ENCODE measurements around the gene LHPP.

The LHPP gene

DNA sequence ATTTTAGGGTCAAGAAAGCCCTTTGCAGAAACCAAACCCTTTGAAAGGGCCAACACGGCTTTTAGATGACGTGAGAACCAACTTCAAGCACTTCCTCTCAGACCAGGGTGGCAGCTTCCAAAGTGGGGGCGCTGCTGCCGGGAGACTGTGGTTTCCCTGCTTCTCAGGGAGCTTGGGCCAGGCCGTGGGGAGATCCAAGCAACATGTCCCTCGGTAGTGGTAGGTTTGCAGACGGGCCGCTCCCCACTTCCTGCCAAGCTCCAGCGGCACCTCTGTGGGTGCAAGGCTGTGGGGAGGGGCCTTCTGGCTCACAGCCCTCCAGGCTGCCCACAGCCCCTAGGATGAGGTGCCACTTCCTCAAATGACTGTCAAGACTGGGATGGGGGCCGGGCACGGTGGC is 150.1 kb downstream of the LHPP start:
- no peak for FAIRE-seq

DNA sequence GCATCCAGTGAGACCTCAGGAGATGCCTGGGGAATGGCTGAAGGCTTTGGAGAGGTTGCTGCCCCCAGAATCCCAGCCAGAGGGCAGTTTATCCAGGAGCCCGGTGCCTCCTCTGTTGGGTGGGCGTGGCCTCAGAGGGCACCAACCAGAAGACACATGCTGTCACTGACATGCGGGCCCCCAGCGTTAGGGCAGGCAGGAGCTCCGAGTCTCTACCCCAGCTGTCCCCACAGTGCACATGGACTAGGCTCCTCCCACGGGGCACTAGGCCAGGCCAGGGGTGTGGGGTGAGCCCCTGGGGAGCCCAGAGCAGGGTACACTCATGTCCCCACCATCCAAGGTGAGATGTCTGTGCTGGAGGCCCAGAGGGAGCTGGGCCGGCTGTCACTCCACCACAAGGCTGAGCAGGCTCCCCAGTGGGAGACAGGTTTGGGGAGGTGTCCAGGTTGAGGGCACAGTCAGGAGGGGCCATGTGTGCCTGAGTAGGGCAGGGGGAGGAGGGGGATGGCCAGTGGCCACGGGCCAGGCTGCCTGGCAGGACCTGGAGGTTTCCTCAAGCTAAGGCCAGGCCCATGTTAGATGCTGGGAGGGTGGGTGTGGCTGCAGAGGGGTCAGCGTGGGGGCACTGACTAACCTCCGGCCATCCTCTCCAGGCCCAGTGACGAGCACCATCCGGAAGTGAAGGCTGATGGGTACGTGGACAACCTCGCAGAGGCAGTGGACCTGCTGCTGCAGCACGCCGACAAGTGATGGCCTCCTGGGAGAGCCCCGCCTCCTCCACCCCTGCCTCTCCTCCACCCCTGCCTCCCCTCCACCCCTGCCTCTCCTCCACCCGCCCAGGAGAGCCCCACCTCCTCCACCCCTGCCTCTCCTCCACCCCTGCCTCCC is 151.2 kb downstream of the LHPP start:
- no peak for FAIRE-seq

GRCh38 chr10:124614003-124614659 is 152.5 kb downstream of the LHPP start:
- no peak for FAIRE-seq

DNA sequence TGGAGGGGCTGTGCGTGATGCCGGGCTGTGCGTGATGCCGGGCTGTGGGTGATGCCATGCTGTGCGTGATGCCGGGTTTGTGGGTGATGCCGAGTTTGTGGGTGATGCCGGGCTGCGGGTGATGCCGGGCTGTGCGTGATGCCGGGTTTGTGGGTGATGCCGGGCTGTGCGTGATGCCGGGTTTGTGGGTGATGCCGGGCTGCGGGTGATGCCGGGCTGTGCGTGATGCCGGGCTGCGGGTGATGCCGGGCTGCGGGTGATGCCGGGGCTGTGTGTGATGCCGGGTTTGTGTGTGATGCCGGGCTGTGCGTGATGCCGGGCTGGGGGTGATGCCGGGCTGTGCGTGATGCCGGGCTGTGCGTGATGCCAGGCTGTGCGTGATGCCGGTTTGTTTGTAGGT is 153.6 kb downstream of the LHPP start:
- FAIRE-seq = no peak

DNA sequence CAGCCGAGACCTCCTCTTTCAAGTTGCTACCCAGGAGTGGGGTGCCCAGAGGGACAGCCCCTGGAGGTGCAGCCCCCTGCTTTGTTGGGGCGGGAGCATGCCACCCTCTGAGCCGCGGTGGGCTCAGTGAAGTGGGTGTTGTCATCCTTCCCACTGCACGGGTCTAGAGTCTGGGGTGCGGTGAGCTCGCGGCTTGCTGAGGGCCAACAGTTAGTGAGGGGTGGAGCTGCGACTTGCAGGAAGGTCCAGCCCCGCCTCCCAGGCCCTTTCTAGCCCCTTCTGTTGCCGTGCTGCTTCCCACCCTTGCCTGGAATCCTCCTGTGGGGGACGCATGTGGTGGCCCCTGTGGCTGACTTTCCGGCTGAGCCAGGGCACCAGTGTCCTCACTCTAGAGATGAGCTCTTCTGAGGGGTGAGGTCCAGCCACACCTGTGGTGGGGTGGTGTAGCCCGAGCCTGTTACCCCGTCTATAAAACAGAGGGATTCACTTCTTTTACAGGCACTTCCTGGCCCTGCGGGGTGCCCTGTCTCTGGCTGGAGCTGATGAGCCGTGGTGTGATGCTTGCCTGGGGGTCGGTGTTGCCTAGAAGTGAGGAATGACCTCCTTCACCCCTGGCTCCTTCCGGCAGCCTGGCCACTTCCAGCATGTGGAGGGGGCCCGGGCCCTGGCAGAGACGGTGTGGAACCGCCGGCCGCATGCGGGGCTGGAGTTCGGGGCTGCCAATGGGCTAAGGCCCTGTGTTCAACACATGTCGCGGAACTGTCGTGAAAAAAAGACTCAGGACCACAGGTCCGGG is 154.6 kb downstream of the LHPP start:
- FAIRE-seq = no peak

GRCh38 chr10:124616836-124617130 is 155.2 kb downstream of the LHPP start:
- no peak for FAIRE-seq

GRCh38 chr10:124618470-124619073 is 156.9 kb downstream of the LHPP start:
- FAIRE-seq = no peak

- FAIRE-seq = no peak
These were observed 157.6 kb downstream of the LHPP start for GRCh38 chr10:124619195-124619594.

DNA sequence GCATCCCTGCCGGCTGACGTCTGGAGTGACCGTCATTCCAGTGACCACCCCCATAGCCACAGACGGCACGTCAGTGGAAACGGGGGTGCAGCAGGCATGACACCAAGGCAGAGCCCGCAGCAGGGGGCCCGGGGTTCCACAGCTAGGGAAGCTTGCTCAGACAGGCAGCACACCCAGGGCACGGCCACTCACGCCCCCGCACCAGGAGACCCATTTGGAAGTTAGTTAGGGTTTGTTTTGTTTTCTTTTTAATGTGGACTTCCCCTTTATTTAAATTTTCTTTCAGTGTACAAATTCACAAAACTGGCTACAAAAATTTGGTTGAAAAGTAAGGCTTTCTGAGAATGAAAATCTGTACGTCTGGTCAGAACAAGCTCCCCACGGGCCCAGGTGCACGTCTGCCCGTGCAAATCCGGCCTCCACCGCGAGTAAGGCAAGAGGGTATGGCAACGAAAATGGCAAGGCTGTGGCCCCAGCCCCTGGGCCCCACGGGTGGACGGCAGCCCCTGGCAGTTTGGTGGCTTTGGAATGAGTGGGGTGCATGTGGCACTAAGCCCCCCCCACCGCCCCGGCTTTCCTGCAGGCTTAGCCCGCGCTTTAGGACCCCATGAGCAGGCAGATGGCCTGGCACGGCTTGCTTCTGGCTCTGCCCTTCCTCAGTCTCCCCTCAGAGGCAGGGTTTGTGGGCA is 158.3 kb downstream of the LHPP start:
- FAIRE-seq = no peak

GRCh38 chr10:124621637-124622036 is 160.0 kb downstream of the LHPP start:
- no peak for FAIRE-seq

DNA sequence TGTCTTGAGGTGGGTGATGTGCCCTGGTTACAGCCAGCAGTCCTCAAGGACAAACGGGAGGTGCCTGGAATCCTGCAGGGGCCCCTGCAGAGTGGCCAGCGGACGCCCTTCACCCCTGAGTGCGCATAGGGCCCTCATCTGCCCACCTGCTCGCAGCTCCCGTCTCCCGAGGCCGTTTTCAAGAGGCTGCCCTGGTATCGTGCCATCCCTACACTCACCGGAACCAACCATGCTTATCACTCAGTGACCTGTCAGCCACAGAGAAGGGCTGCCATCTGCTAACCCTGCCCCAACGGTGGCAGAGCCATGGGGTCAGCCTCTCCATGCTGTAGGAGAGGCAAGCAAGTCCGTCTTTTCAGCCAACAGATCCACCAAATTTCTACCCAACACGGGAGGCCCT is 160.5 kb downstream of the LHPP start:
- no peak for FAIRE-seq

DNA sequence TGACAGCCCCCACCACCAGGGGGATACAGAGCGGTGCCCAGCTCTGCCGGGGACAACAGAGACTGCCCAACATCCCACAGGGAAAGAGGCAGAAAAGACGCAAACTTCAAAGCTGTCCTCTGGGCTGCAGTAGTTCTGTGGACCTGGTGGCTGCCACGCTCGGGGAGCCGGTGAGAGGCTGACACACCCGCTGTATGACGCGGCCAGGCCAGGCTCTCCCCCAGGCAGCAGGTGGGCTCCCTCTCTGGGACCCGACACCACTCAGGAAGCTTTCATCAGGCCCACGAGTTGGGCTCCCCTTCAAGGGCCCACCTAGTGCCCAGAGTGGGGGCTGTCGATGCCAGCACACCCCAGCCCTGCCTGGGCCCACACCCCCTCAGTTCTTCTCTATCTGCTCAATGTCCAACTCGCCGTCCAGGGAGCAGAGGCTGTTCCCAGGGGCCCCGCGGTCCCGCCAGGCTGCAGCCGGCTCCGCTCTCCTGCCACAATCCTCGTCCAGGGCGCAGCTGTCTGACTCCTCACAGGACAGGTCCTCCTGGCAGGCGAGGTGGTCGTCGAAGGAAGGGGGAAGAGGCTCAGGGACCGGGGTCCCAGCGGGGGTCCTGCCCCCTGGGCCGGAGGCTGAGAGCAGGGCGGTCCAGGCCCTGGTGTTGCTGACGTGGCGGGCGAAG is 161.4 kb downstream of the LHPP start:
- FAIRE-seq = no peak

- no peak for FAIRE-seq
These were observed 162.4 kb downstream of the LHPP start for GRCh38 chr10:124624006-124624405.

DNA sequence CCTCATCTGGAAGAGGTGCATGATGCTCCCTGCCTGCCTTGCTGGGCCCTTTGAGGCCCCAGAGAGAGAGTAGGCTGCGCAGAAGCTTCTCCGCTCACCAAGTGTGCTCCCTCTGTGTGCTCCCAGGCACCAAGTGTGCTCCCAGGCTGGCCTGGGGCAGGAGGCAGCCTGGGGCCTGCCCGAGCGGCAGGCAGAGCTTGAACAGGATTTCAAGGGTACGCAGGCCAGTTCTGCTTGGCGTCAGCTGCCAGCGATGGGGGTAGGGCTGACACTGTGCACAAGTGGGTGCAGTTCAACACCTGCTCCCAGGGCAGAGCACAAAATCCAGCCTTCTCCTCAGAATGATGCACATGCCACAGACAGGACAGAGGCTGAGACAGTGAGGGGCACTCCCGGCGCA is 162.8 kb downstream of the LHPP start:
- FAIRE-seq = no peak

GRCh38 chr10:124624895-124625294 is 163.3 kb downstream of the LHPP start:
- FAIRE-seq = no peak

GRCh38 chr10:124625831-124626238 is 164.2 kb downstream of the LHPP start:
- FAIRE-seq = no peak

- FAIRE-seq = no peak
These were observed 165.2 kb downstream of the LHPP start for GRCh38 chr10:124626759-124627380.

DNA sequence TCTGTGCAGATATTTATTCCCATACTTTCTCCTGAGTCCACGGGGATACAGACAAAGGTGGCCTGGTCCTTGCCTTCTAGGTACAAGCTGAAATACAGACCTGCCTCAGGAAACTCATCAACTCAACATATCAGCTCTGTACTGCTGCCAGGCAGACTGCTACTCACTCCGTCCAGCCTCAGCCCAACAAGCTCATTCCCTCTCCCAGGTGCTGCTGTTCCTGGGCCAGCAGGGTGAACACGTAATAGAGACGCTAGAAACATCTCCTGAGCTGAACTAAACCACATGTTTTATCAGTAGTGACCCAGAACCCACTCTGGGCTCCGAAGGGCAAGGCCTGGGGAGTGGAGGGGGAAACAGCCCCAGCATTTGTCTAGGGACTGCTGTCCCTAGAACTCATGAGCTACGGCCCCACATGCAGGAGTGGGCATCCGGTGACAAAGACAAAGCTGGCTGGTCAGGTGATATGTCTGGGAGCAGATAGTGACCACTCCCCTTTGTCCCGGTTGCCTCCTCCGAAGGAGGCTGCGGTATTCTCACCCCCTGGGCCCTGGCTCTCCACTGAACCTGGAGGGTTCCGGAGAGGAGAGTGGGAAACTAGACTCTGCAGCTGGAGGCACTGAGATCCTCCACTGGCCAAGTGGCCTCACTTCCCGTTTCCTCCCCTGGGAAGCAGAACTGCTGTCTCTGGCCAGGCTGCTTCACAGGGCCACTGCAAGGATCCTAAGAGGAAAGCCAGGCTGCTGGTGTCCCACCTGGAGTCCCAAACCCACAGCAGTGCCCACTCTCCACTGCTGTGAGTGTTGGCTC is 166.4 kb downstream of the LHPP start:
- no peak for FAIRE-seq

DNA sequence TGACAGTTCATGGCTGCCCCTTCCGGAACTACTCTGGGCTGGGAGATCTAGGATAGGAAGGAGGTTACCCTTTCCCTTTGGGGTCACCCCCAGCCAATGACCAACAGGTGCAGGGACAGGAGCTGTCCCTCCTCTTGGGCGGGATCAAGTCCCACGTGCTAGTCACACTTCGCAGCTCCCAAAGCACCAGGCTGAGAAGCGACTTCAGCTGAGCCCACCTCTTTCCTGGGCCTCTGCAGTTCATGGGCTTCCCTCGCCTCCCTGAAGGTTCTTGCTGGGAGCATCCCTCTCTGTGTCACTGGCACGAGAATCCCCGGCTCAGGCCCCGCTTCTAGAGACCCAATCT is 167.0 kb downstream of the LHPP start:
- no peak for FAIRE-seq

DNA sequence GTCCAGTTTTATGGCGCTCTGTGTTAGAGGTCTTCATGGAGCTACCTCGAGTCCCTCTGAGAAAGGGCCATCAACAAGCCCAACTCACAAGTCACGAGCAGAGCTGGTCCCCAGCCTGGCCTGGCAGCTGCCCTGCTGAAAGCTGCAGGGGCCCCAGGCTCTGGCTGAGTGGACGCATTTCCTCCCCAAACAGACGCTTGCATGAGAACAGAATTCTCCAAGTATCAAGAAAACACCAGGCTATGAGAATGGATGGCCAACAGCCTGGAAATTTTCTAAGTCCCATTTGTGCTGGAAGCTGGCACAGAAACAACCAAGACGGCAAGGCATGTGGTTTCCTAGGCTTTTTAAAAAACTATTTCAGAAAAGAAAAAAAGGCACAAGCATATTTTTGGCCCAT is 167.8 kb downstream of the LHPP start:
- no peak for FAIRE-seq

DNA sequence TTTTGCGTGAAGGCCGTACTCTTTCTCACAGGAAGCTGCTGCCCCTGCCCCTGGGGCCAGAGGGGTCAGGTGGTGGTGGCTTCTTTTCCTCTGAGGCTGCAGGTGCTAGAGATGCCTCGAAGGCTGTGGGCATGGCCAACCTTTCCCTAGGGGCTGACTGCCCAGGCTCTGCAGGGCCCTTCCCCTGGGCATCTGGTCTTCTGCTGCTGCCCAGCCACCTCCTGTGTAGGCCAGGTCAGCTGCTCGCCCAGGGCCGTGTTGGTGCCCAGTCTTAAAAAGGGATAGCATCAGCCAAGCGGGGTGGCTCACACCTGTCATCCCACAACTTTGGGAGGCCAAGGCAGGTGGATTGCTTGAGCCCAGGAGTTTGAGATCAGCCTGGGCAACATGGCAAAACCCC is 168.2 kb downstream of the LHPP start:
- no peak for FAIRE-seq
